C1 segment of cervical spinal cord (tissue), 14 donors: ENCODE measurements around the gene CACNA1H.

Source experiments
- DNase-seq, 14 donors: peaks; one replicate each; lab custom pipeline; 2025; lab: John Stamatoyannopoulos, UW

The CACNA1H gene

DNA sequence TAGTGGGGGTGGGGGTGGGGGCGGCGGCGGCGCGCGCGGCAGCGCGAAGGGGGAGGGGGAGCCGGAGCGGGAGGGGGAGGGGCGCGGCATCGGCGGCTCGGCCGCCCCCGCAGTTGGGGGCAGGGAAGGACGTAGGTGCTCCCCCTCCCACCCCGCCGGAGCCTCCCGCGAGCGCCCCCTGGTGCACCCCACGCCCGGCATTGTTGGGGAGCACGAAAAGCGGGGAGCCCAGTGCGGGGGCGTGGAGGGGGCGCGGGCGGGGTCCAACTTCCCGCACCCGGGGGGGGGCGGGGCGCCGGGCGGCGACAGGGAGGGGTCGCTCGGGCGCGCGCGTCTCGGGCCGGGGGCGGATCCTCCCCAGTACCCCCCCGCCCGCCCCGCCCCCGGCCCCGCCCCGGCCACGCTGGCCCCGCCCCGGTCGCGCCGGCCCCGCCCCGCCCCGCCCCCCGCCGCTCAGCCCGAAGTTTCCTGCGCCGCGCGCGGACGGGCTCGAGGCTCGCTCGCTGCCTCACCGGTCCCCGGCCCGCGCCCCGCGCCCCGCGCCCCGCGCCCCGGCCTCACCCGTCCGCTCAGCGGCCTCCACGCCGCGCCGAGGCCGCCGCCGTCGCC, at the start of gene CACNA1H:
Gene CACNA1H (plus strand): TSS at position 456 of the 609 bp plus-strand sequence. CDS start 632 bp downstream, outside the sequence.
- DNase-seq: no peak

- DNase-seq: no peak
These were observed 49.3 kb upstream of the CACNA1H start for GRCh38 chr16:1103636-1103980.

- DNase-seq: peak in 11 of 14 donors; percentile 9 to 72 (median 26)
These were observed 46.9 kb upstream of the CACNA1H start for GRCh38 chr16:1105888-1106620.

DNA sequence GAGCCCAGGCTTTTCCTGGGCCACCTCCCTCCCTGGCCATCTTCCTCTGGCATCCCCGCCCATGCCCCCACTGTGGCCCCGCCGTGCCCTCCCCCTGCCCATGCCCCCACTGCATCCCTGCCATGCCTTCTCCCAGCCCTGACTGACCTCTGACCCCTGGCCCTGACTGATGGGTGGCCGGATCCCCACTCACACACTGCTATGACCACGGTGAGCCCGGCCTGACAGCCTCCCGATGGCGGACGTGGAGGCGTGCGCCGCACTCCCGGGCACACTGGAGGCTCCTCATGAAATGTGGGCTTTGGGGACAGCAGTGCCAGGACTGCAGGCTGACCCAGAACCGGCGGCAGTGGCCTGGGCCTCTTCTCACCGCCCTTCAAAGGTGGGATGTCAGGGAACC, 46.2 kb upstream of the CACNA1H start:
- DNase-seq: no peak

GRCh38 chr16:1107141-1107540, 45.8 kb upstream of the CACNA1H start:
- no peak for DNase-seq

DNA sequence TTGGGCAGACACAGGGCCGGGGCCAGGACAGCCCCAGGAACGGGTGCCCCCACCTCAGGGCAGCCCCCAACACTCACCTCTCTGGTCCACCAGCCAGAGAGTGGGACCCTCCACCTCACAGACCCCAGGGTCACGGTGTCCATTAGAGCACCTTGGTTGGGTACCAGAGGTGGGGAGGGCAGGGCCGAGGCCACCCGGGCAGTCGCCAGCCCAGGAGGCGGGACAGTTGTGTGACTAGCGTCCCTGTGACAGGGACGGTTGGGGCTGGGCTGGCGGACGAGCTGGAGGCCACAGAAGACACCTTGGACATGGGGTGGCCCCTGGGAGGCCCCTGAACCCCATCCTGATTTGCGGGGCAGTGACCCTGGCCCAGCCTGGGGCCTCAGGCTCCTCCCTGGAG, 45.2 kb upstream of the CACNA1H start:
- no peak for DNase-seq

GRCh38 chr16:1108299-1109252, 44.3 kb upstream of the CACNA1H start:
- DNase-seq: peak in 7 of 14 donors; percentile 5 to 66 (median 10)

DNA sequence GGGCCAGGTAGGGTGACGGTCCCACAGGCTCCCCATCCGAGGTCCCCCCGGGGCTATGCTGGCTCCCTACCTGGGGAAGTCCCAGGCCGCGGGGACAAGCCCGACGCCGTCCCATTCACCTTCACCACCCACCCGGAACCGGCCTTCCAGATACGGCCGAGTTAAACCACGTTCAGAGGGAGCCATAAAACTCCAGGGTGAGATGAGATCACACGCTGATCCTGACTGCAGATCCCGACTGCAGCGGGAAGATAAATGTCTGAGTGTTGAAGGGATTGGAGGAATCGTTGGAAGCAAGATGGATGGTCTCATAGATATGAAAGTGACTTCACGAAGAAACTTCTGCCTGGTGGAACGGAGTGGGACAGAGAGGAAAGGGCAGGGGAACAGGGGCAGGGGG, 43.3 kb upstream of the CACNA1H start:
- no peak for DNase-seq

GRCh38 chr16:1112506-1113184, 40.3 kb upstream of the CACNA1H start:
- DNase-seq: no peak

GRCh38 chr16:1113489-1113888, 39.4 kb upstream of the CACNA1H start:
- no peak for DNase-seq

GRCh38 chr16:1113889-1114526, 38.9 kb upstream of the CACNA1H start:
- no peak for DNase-seq

DNA sequence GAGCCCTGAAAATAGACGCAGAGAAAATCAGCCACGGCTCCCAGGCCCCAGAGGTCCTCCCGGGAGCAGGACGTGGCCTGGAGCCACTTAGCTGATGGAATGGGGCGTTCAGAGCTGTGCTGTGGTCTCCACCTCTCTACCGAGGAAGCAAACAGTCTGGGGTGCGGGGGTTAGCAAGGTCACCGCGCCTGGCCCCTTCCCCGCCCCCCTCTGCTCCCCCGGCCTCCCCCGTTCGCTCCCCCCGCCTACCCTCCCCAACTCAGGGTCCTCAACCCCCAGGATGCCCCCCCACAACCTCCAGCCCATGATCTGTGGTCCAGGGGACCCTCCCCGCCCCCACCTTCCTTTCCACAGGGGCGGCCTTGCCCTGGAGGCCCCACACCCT, 36.2 kb upstream of the CACNA1H start:
- no peak for DNase-seq

GRCh38 chr16:1117176-1117900, 35.6 kb upstream of the CACNA1H start:
- DNase-seq: no peak

DNA sequence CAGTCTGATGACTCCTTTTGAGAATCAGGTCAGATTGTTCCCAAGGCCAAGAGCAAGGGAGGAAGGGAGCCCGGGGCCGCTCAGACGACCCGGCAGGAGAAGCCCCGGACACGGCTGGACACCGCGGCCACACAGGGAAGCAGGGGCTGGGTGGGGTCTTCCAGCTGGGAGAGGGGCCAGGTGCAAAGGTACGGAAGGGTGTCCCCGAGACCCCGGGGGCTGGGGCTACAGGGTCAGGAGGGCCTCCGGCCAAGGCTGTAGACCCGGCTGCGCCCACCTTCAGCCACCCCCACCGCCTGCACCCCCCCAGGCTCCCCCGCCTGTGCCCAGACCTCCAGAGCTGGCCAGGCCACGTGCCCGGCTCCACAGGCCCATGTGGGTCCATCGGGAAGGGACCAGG, 35.0 kb upstream of the CACNA1H start:
- DNase-seq: no peak

DNA sequence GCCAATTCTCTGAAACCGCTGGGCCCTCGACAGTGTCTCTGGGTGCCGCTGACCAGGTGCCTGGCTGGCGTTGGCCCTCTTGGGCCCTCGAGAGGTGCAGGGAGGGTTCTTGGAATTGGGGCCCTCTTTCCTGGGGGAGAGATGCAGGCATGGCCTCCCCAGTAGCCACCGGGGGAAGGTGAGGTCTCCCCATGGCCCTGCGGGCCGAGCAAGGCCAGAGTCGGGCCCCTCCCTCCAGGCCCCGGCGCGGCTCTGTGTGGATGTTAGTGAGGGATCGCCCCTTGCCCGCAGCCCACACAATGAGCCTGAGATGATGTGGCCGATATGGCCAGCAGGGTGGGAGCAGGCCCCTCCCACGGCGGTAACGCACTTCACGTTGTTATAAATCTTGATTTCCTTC, 33.8 kb upstream of the CACNA1H start:
- no peak for DNase-seq

DNA sequence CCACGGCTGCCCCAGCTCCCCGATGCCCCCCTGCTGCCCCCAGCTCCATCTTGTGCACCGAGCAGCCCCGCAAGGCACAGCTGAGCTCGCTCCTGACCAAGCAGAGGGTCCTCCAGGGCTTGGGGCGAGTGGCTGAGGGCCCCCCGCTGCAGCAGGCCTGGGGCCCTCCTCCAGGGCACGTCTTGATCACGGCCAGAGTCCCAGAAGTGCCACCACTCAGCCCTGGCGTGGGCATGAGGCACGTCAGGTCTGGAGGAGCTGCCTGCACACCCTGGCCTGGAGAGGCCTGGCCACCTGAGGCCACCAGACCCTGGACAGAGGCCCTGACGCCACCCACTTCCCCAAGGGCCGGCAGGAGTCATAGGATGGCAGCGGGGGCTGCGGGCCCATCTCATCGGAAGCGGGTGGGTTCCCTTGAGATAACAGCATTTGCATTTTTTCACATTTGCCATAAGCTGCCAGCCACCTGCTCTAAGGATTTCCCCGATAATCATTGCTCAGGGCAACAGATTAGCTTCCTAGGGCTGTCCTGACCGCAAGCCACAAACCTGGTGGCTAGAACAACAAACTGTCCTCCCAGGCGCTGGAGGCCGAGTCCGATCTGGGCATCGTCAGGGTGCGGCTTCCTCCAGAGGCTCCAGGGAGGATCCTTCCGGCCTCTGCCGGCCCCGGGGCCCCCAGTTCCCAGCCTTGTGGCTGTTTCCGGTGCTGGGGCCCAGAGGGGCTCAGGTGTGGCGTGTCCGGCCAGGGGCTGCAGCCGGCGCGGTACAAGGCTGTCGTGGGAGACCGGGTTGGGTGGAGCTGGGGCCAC, 32.9 kb upstream of the CACNA1H start:
- DNase-seq: no peak

- no peak for DNase-seq
These were observed 32.3 kb upstream of the CACNA1H start for GRCh38 chr16:1120577-1120941.

DNA sequence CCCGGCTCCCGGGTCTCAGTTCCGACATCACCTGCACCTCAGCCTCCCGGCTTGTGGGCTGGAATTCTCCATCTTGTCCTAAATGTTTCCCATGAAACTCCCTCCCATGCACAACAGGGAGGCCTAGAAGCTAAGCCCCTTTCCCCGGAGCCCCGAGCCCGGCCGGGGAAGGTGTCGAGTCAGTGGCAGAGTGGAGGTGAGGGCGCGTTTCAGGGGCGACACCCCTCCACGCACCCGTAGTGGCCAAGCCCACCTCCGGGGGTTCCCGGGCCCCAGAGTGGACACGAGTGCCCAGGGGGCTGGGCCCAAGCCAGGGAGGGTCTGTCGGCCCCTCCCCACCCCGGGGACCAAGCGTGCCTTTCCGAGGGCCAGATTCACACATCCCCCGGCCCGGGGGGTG, 31.9 kb upstream of the CACNA1H start:
- DNase-seq: no peak

GRCh38 chr16:1121601-1122397, 31.1 kb upstream of the CACNA1H start:
- no peak for DNase-seq
